IMR-90 (cell line): ENCODE results near the gene NADSYN1. TPM values are rescaled to one million over a fixed set of nuclear protein-coding genes. Genes with fewer than 3 reads are reported as not detected.

Experiments
- ATAC-seq: fragments of 200-7000 bp; cut with Tn5 transposase; 2 replicates; pipeline ENCODE4 v1.9.1; 2020; ENCODE audit warnings: low read depth, mild to moderate bottlenecking, moderate library complexity
- BruUV-seq: library from RNA; stranded (reverse); fragments of 400-500 nt; replicated peaks from 2 replicates; lab custom pipeline; 2021; lab: Mats Ljungman, UMichigan
- CTCF ChIA-PET: fragments of 300-600 bp; formaldehyde crosslinking; extraction: SDS; loops from one replicate; lab custom pipeline; 2021; ENCODE audit warnings: antibody characterized with exemption; lab: Yijun Ruan, JAX
- POLR2A ChIA-PET: fragments of 300-600 bp; sonication (Branson Sonifier 250); formaldehyde crosslinking; loops from one replicate; lab custom pipeline; 2022; ENCODE audit warnings: antibody characterized with exemption; ENCODE audit not compliant: unreplicated experiment; lab: Charles Lee
- DNase-seq: peaks from one replicate; pipeline ENCODE4 v3.0.0; 2013
- H2AFZ ChIP-seq: replicated peaks from 2 replicates; pipeline ENCODE3; 2013; ENCODE audit warnings: low read length, mild to moderate bottlenecking; ENCODE audit not compliant: poor library complexity
- H2AK5ac ChIP-seq: 2 replicates; pipeline ENCODE4 v1.6.1; 2013; ENCODE audit warnings: low read depth, low read length, inconsistent platforms
- H2AK9ac ChIP-seq: replicated peaks from 2 replicates; pipeline ENCODE3; 2013; ENCODE audit warnings: mild to moderate bottlenecking, low read depth, low read length, moderate library complexity; ENCODE audit not compliant: poor library complexity
- H2BK120ac ChIP-seq: 2 replicates; pipeline ENCODE4 v1.6.1; 2013; ENCODE audit warnings: low read depth, low read length, inconsistent platforms
- H2BK15ac ChIP-seq: 3 replicates; pipeline ENCODE4 v1.6.1; 2013; ENCODE audit warnings: low read depth, low read length, inconsistent platforms
- H2BK20ac ChIP-seq: 2 replicates; pipeline ENCODE4 v1.6.1; 2013; ENCODE audit warnings: low read depth, mild to moderate bottlenecking, inconsistent platforms, low read length, moderate library complexity
- H2BK5ac ChIP-seq: 2 replicates; pipeline ENCODE4 v1.6.1; 2013; ENCODE audit warnings: mild to moderate bottlenecking, low read depth, low read length, inconsistent platforms; ENCODE audit not compliant: poor library complexity, severe bottlenecking
- H3K14ac ChIP-seq: replicated peaks from 2 replicates; pipeline ENCODE4 v1.6.1; 2013; ENCODE audit warnings: low read depth, low read length, inconsistent platforms
- H3K18ac ChIP-seq: 2 replicates; pipeline ENCODE4 v1.6.1; 2013; ENCODE audit warnings: low read depth, low read length, control low read depth
- H3K23ac ChIP-seq: 2 replicates; pipeline ENCODE4 v1.6.1; 2013; ENCODE audit warnings: low read depth, low read length, inconsistent platforms
- H3K27ac ChIP-seq: 2 replicates; pipeline ENCODE4 v1.5.1; 2013; ENCODE audit warnings: mild to moderate bottlenecking, control low read depth, low read length; ENCODE audit not compliant: insufficient read depth
- H3K27me3 ChIP-seq: 2 replicates; pipeline ENCODE4 v1.6.1; 2013; ENCODE audit warnings: low read length; ENCODE audit not compliant: control insufficient read depth, insufficient read depth
- H3K36me3 ChIP-seq: 2 replicates; pipeline ENCODE4 v1.6.1; 2013; ENCODE audit warnings: low read length, mixed read lengths; ENCODE audit not compliant: control insufficient read depth, insufficient read depth
- H3K4ac ChIP-seq: 2 replicates; pipeline ENCODE4 v1.6.1; 2013; ENCODE audit warnings: low read depth, low read length, inconsistent platforms
- H3K4me1 ChIP-seq: 2 replicates; pipeline ENCODE4 v1.6.1; 2013; ENCODE audit warnings: low read length, mixed read lengths; ENCODE audit not compliant: control insufficient read depth, insufficient read depth
- H3K4me2 ChIP-seq: 2 replicates; pipeline ENCODE4 v1.6.1; 2013; ENCODE audit warnings: low read depth, mild to moderate bottlenecking, control low read depth, low read length, moderate library complexity
- H3K4me3 ChIP-seq: 2 replicates; pipeline ENCODE4 v1.5.1; 2013; ENCODE audit warnings: low read depth, mild to moderate bottlenecking, control low read depth, low read length, moderate library complexity; ENCODE audit not compliant: insufficient read depth
- H3K56ac ChIP-seq: 2 replicates; pipeline ENCODE4 v1.6.1; 2013; ENCODE audit warnings: low read length, inconsistent platforms; ENCODE audit not compliant: insufficient read depth; ENCODE audit errors: extremely low read depth
- H3K79me1 ChIP-seq, 2 experiments: 2 replicates each; pipeline ENCODE4 v1.6.1; 2013; ENCODE audit warnings: low read length in 2 of 2, inconsistent platforms in 1 of 2, low read depth in 1 of 2
- H3K9ac ChIP-seq: 2 replicates; pipeline ENCODE4 v1.6.1; 2013; ENCODE audit warnings: low read depth, low read length, control low read depth
- H3K9me1 ChIP-seq: 2 replicates; pipeline ENCODE4 v1.6.1; 2013; ENCODE audit warnings: low read length, inconsistent platforms; ENCODE audit not compliant: insufficient read depth
- H3K9me3 ChIP-seq: 2 replicates; pipeline ENCODE4 v1.6.1; 2013; ENCODE audit warnings: low read length; ENCODE audit not compliant: control insufficient read depth, insufficient read depth
- H4K20me1 ChIP-seq: 2 replicates; pipeline ENCODE4 v1.6.1; 2013; ENCODE audit warnings: low read length, inconsistent platforms; ENCODE audit not compliant: insufficient read depth
- H4K5ac ChIP-seq: 2 replicates; pipeline ENCODE4 v1.6.1; 2013; ENCODE audit warnings: mild to moderate bottlenecking, low read depth, low read length, control low read depth
- H4K8ac ChIP-seq, 2 experiments: 2 replicates each; pipeline ENCODE4 v1.6.1; 2013; ENCODE audit warnings: low read depth in 2 of 2, low read length in 2 of 2, control low read depth in 1 of 2, inconsistent platforms in 1 of 2
- H4K91ac ChIP-seq: 2 replicates; pipeline ENCODE4 v1.6.1; 2013; ENCODE audit warnings: low read depth, low read length, inconsistent platforms; ENCODE audit not compliant: insufficient read depth
- BHLHE40 ChIP-seq: fragments of 150-350 bp; IDR thresholded peaks from 2 replicates; pipeline ENCODE4 v1.6.1; 2016; ENCODE audit warnings: mild to moderate bottlenecking, low read depth, low read length
- CEBPB ChIP-seq: IDR thresholded peaks from 2 replicates; pipeline ENCODE4 v1.6.1; 2012; ENCODE audit warnings: low read depth, low read length, improper control_type of control experiment
- CHD1 ChIP-seq: IDR thresholded peaks from 2 replicates; pipeline ENCODE4 v1.6.1; 2012; ENCODE audit warnings: low read depth, low read length, improper control_type of control experiment
- FOS ChIP-seq: fragments of 150-350 bp; IDR thresholded peaks from 2 replicates; pipeline ENCODE4 v1.6.1; 2016; ENCODE audit warnings: low read depth, low read length
- MAFK ChIP-seq: IDR thresholded peaks from 2 replicates; pipeline ENCODE4 v1.6.1; 2012; ENCODE audit warnings: low read depth, low read length, improper control_type of control experiment
- MAZ ChIP-seq: IDR thresholded peaks from 2 replicates; pipeline ENCODE4 v1.6.1; 2012; ENCODE audit warnings: low read depth, mild to moderate bottlenecking, low read length, improper control_type of control experiment, moderate library complexity, borderline replicate concordance
- MXI1 ChIP-seq: IDR thresholded peaks from 2 replicates; pipeline ENCODE4 v1.6.1; 2012; ENCODE audit warnings: low read depth, mild to moderate bottlenecking, low read length, moderate library complexity, borderline replicate concordance
- NFE2L2 ChIP-seq: fragments of 150-350 bp; IDR thresholded peaks from 2 replicates; pipeline ENCODE4 v1.6.1; 2016; ENCODE audit warnings: low read depth, mild to moderate bottlenecking, low read length
- POLR2A ChIP-seq: IDR thresholded peaks from 2 replicates; pipeline ENCODE4 v1.6.1; 2012; ENCODE audit warnings: mild to moderate bottlenecking, low read depth, low read length
- RAD21 ChIP-seq: IDR thresholded peaks from 2 replicates; pipeline ENCODE4 v1.6.1; 2012; ENCODE audit warnings: low read length, improper control_type of control experiment
- RCOR1 ChIP-seq: IDR thresholded peaks from 2 replicates; pipeline ENCODE4 v1.6.1; 2012; ENCODE audit warnings: mild to moderate bottlenecking, low read length, improper control_type of control experiment; ENCODE audit not compliant: insufficient replicate concordance
- RFX5 ChIP-seq: IDR thresholded peaks from 2 replicates; pipeline ENCODE4 v1.8.0; 2012; ENCODE audit warnings: low read depth, mild to moderate bottlenecking, low read length, moderate library complexity
- SMC3 ChIP-seq: fragments of 150-350 bp; IDR thresholded peaks from 2 replicates; pipeline ENCODE4 v1.6.1; 2016; ENCODE audit warnings: low read depth, mild to moderate bottlenecking, antibody characterized with exemption, low read length, moderate library complexity
- WGBS, 2 experiments: methylation state at CpG; one replicate each; pipeline versions ENCODE4 v1.1.5 to v1.1.7; 2013; ENCODE audit warnings: missing lambda C conversion rate in 2 of 2; ENCODE audit not compliant: insufficient read length in 1 of 2; ENCODE audit errors: extremely low coverage in 2 of 2; 5-methylcytosine and 5-hydroxymethylcytosine counted together
- dilution Hi-C: fragments of 300-500 bp; cut with HindIII; formaldehyde crosslinking; loops from one replicate; pipeline ENCODE4 v1.14.3; 2018; ENCODE audit warnings: low sequenced_read_pairs; ENCODE audit not compliant: unreplicated experiment
- in situ Hi-C: fragments of 300-500 bp; cut with MboI; formaldehyde crosslinking; loops from 3 replicates; pipeline ENCODE4 v1.14.3; 2019; ENCODE audit warnings: low sequenced_read_pairs, inconsistent platforms, mixed read lengths
- intact Hi-C: fragments of 100-400 bp; cut with micrococcal nuclease; formaldehyde crosslinking; loops from 2 replicates; pipeline ENCODE4 v1.10.0; 2022
- polyA plus RNA-seq, 3 experiments: library from polyadenylated mRNA; depleted of rRNA; stranded (reverse); fragments of >200 nt; gene quantifications; 2 replicates each; pipeline ENCODE4 v1.2.3, GENCODE V29; 2012; ENCODE audit warnings: low replicate concordance in 1 of 3
- total RNA-seq: library from RNA; depleted of rRNA; stranded (reverse); fragments of >200 nt; gene quantifications from 2 replicates; pipeline ENCODE4 v1.2.3, GENCODE V29; 2012
- TF ChIP-seq, protein P1 (sequence below): fragments of 150-350 bp; IDR thresholded peaks from 2 replicates; pipeline ENCODE4 v1.6.1; 2016; ENCODE audit warnings: low read depth, mild to moderate bottlenecking, low read length, moderate library complexity, borderline replicate concordance
- TF ChIP-seq, protein P2 (sequence below): fragments of 150-350 bp; IDR thresholded peaks from 2 replicates; pipeline ENCODE4 v1.6.1; 2017; ENCODE audit warnings: mild to moderate bottlenecking, antibody characterized with exemption, low read length, low read depth
- TF ChIP-seq, protein P3 (sequence below): conservative IDR thresholded peaks from 2 replicates; pipeline ENCODE4 v1.5.1; 2012; ENCODE audit warnings: mild to moderate bottlenecking, low read depth, low read length, improper control_type of control experiment

Gene NADSYN1
- total and polyA plus RNA-seq, 2 of the 4 experiments (the other 2 are of a cell fraction), result 69.5 to 70.4 TPM

DNA sequence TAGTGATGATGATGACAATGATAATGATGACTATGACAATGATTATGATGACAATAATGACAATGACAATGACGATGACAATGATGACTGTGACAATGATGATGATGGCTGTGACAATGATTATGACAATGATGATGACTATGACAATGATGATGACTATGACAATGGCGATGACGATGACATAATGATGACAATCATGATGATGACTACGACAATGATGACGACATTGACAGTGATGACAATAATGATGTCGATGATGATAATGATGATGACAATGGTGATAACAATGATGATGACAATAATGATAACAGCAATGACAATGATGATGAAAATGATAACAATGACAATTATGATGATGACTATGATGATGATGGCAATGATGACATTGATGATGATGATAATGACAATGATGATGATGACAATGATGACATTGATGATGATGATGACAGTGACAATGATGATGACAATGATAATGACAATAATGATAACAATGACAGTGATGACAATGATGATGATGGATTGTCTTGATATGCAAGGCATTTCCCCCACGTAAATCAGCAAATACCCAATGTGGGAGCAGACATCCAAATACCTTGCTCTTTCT, 42.5 kb upstream of the NADSYN1 start:
- intact Hi-C loops (no loop called here), dilution Hi-C loops (no loop called here), in situ Hi-C loops (no loop called here)
- Histone ChIP-seq H2BK15ac (no peak overlapping the region), H4K8ac (no peak overlapping the region), H3K18ac (no peak overlapping the region), H3K79me1 (no peaks in the 10 kb centered on the region), H4K5ac (no peak overlapping the region), H2BK20ac (no peak overlapping the region), H3K4me3 (no peak overlapping the region), H2AK5ac (no peak overlapping the region), H3K23ac (no peak overlapping the region), H3K56ac (no peak overlapping the region), H3K4me1 (no peaks in the 10 kb centered on the region), H3K4ac (no peak overlapping the region), H2AK9ac (no peak overlapping the region), H3K14ac (no peak overlapping the region), H2BK5ac (no peak overlapping the region), H3K27ac (no peak overlapping the region), H3K4me2 (no peak overlapping the region), H3K27me3 (peaks cover 16% of the 10 kb centered on the region), H3K36me3 (no peaks in the 10 kb centered on the region), H4K20me1 (no peaks in the 10 kb centered on the region), H3K9me3 (peaks cover 4% of the 10 kb centered on the region; the same call in 1 of the 2 replicates), H3K9me1 (no peaks in the 10 kb centered on the region), H3K9ac (no peak overlapping the region), H4K91ac (no peak overlapping the region), H2BK120ac (no peak overlapping the region), H2AFZ (no peak overlapping the region)
- POLR2A ChIA-PET, result no interaction called here
- WGBS, 2 experiments, result 72% methylated on average over 5 of the region's 7 CpGs; no CpG with 5 or more reads in 1 of the 2 experiments
- CTCF ChIA-PET, result no interaction called here
- no peak for ATAC-seq
- DNase-seq, result no peak
- TF ChIP-seq RCOR1, result no peak
- no peak for TF ChIP-seq NFE2L2
- TF ChIP-seq, protein P1, sequence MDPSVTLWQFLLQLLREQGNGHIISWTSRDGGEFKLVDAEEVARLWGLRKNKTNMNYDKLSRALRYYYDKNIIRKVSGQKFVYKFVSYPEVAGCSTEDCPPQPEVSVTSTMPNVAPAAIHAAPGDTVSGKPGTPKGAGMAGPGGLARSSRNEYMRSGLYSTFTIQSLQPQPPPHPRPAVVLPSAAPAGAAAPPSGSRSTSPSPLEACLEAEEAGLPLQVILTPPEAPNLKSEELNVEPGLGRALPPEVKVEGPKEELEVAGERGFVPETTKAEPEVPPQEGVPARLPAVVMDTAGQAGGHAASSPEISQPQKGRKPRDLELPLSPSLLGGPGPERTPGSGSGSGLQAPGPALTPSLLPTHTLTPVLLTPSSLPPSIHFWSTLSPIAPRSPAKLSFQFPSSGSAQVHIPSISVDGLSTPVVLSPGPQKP, result no peak
- no peak for TF ChIP-seq FOS
- no peak for TF ChIP-seq RFX5
- TF ChIP-seq RAD21, result no peak
- no peak for TF ChIP-seq MXI1
- TF ChIP-seq POLR2A, result no peak
- TF ChIP-seq CHD1, result no peak
- TF ChIP-seq CEBPB, result no peak
- TF ChIP-seq MAZ, result no peak
- TF ChIP-seq, protein P2, sequence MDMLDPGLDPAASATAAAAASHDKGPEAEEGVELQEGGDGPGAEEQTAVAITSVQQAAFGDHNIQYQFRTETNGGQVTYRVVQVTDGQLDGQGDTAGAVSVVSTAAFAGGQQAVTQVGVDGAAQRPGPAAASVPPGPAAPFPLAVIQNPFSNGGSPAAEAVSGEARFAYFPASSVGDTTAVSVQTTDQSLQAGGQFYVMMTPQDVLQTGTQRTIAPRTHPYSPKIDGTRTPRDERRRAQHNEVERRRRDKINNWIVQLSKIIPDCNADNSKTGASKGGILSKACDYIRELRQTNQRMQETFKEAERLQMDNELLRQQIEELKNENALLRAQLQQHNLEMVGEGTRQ, result no peak
- no peak for TF ChIP-seq SMC3
- TF ChIP-seq MAFK, result no peak
- no peak for TF ChIP-seq BHLHE40
- TF ChIP-seq, protein P3, sequence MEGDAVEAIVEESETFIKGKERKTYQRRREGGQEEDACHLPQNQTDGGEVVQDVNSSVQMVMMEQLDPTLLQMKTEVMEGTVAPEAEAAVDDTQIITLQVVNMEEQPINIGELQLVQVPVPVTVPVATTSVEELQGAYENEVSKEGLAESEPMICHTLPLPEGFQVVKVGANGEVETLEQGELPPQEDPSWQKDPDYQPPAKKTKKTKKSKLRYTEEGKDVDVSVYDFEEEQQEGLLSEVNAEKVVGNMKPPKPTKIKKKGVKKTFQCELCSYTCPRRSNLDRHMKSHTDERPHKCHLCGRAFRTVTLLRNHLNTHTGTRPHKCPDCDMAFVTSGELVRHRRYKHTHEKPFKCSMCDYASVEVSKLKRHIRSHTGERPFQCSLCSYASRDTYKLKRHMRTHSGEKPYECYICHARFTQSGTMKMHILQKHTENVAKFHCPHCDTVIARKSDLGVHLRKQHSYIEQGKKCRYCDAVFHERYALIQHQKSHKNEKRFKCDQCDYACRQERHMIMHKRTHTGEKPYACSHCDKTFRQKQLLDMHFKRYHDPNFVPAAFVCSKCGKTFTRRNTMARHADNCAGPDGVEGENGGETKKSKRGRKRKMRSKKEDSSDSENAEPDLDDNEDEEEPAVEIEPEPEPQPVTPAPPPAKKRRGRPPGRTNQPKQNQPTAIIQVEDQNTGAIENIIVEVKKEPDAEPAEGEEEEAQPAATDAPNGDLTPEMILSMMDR, result no peak
- BruUV-seq, result no TSS peak
